Neural progenitor cell (in vitro differentiated cells): Measurements from ENCODE around the gene TRPM2.

ENCODE experiments used
- CTCF ChIP-seq: fragments of 200-600 bp; sonication (generic); IDR thresholded peaks from 2 replicates; pipeline ENCODE4 v1.5.1; 2017; ENCODE audit warnings: antibody characterized with exemption, mild to moderate bottlenecking
- EZH2phosphoT487 ChIP-seq: fragments of 200-600 bp; sonication (generic); IDR thresholded peaks from 2 replicates; pipeline ENCODE4 v1.6.1; 2017; ENCODE audit warnings: antibody characterized with exemption

- TF ChIP-seq CTCF = no peak
- no peak for TF ChIP-seq EZH2phosphoT487
Measured at GRCh38 chr21:44344541-44345183, 8.8 kb upstream of the TRPM2 start.
